ENCODE measurements around the gene SLC37A2.

The SLC37A2 gene

GRCh38 chr11:125062931-125063428 is at the start of gene SLC37A2:
SLC37A2 (plus strand) TSS chr11:125063305; CDS start chr11:125063368, 63 bp downstream.
- TF ChIP-seq CREB1 (IDR thresholded peaks at IDR 0.05; ENCODE audit: low read depth) (no peak), RAD21 (IDR thresholded peaks at IDR 0.05; ENCODE audit: low read depth) (0 out of 2 replicates have a peak, but pooled peaks have one; percentile 10), REST (IDR thresholded peaks at IDR 0.05; ENCODE audit: low read depth) (no peak), ZBTB7A (IDR thresholded peaks at IDR 0.05; ENCODE audit: low read depth) (no peak)

GRCh38 chr11:125016413-125016812 is 46.7 kb upstream of the SLC37A2 start:
- TF ChIP-seq RAD21 (IDR thresholded peaks at IDR 0.05; ENCODE audit: low read depth), result no peak
- TF ChIP-seq MAX (IDR thresholded peaks at IDR 0.05), result no peak
- no peak for TF ChIP-seq EGR1 (IDR thresholded peaks at IDR 0.05)
- no peak for TF ChIP-seq CREB1 (IDR thresholded peaks at IDR 0.05; ENCODE audit: low read depth)

- TF ChIP-seq EGR1 (IDR thresholded peaks at IDR 0.05) (no peak), EP300 (IDR thresholded peaks at IDR 0.05; ENCODE audit: borderline replicate concordance) (no peak), MAX (IDR thresholded peaks at IDR 0.05) (no peak)
Measured at GRCh38 chr11:125020342-125020741, 42.8 kb upstream of the SLC37A2 start.

GRCh38 chr11:125022551-125022950 is 40.6 kb upstream of the SLC37A2 start:
- no peak for TF ChIP-seq TAF1 (IDR thresholded peaks at IDR 0.05; ENCODE audit: low read depth)
- TF ChIP-seq CEBPB (IDR thresholded peaks at IDR 0.05), result no peak
- no peak for TF ChIP-seq USF1 (IDR thresholded peaks at IDR 0.05)
- no peak for TF ChIP-seq EGR1 (IDR thresholded peaks at IDR 0.05)
- no peak for TF ChIP-seq REST (IDR thresholded peaks at IDR 0.05; ENCODE audit: low read depth)
- TF ChIP-seq RAD21 (IDR thresholded peaks at IDR 0.05; ENCODE audit: low read depth), result no peak
- TF ChIP-seq CREB1 (IDR thresholded peaks at IDR 0.05; ENCODE audit: low read depth), result no peak
- TF ChIP-seq YY1 (IDR thresholded peaks at IDR 0.05; ENCODE audit: low read depth), result no peak
- TF ChIP-seq NFIC (IDR thresholded peaks at IDR 0.05), result no peak
- no peak for TF ChIP-seq TEAD4 (IDR thresholded peaks at IDR 0.05)
- TF ChIP-seq TCF12 (IDR thresholded peaks at IDR 0.05; ENCODE audit: low read depth), result no peak

- TF ChIP-seq REST (IDR thresholded peaks at IDR 0.05; ENCODE audit: low read depth), result no peak
- no peak for TF ChIP-seq ZBTB7A (IDR thresholded peaks at IDR 0.05; ENCODE audit: low read depth)
- no peak for TF ChIP-seq TEAD4 (IDR thresholded peaks at IDR 0.05)
- TF ChIP-seq YY1 (IDR thresholded peaks at IDR 0.05; ENCODE audit: low read depth), result no peak
Measured at GRCh38 chr11:125025968-125026367, 37.1 kb upstream of the SLC37A2 start.

- TF ChIP-seq YY1 (IDR thresholded peaks at IDR 0.05; ENCODE audit: low read depth) (no peak), CREB1 (IDR thresholded peaks at IDR 0.05; ENCODE audit: low read depth) (no peak), NFIC (IDR thresholded peaks at IDR 0.05) (no peak), ZBTB7A (IDR thresholded peaks at IDR 0.05; ENCODE audit: low read depth) (no peak), EGR1 (IDR thresholded peaks at IDR 0.05) (no peak), TEAD4 (IDR thresholded peaks at IDR 0.05) (no peak), TAF1 (IDR thresholded peaks at IDR 0.05; ENCODE audit: low read depth) (no peak), EP300 (IDR thresholded peaks at IDR 0.05; ENCODE audit: borderline replicate concordance) (no peak), FOXM1 (IDR thresholded peaks at IDR 0.05; ENCODE audit: borderline replicate concordance, low read depth) (no peak), TCF12 (IDR thresholded peaks at IDR 0.05; ENCODE audit: low read depth) (no peak)
Measured at GRCh38 chr11:125036933-125037332, 26.2 kb upstream of the SLC37A2 start.

All from Ishikawa (cell line).